ENCODE measurements around the gene SLC19A1. TPM values are rescaled to one million over a fixed set of nuclear protein-coding genes. Genes with fewer than 3 reads are reported as not detected.

The SLC19A1 gene
- total RNA-seq, 1 experiment from 2014 or later, result 4.3 TPM

- H3K79me2 ChIP-seq (ENCODE audit: low read length), result no peaks in the 10 kb centered on the region
- no peaks in the 10 kb centered on the region for H3K9me3 ChIP-seq (ENCODE audit: low read length)
- H3K4me1 ChIP-seq (ENCODE audit: low read length), result no peaks in the 10 kb centered on the region
- H3K9me2 ChIP-seq (replicated peaks; ENCODE audit: insufficient read depth, low read length), result no peaks in the 10 kb centered on the region
- DNase-seq, result no peak
- no peak overlapping the region for H3K27ac ChIP-seq (ENCODE audit: low read length)
- no peak overlapping the region for H2AFZ ChIP-seq (ENCODE audit: low read length)
- no peaks in the 10 kb centered on the region for H3K36me3 ChIP-seq (ENCODE audit: insufficient read depth, low read length)
- H3K27me3 ChIP-seq (ENCODE audit: low read length), result no peaks in the 10 kb centered on the region
- no peak overlapping the region for H3K9ac ChIP-seq (ENCODE audit: low read length)
- no peaks in the 10 kb centered on the region for H4K20me1 ChIP-seq (ENCODE audit: insufficient read depth, low read depth, low read length)
- H3K4me2 ChIP-seq (ENCODE audit: low read depth, low read length, poor library complexity, severe bottlenecking), result no peak overlapping the region
- H3K4me3 ChIP-seq (ENCODE audit: low read length), result no peak overlapping the region
These were observed 36.7 kb upstream of the SLC19A1 start for GRCh38 chr21:45578811-45579381.

GRCh38 chr21:45578176-45578801, 36.0 kb upstream of the SLC19A1 start:
- H2AFZ ChIP-seq (ENCODE audit: low read length), result no peak overlapping the region

GRCh38 chr21:45577801-45578175, 35.5 kb upstream of the SLC19A1 start:
- H3K4me2 ChIP-seq (ENCODE audit: low read depth, low read length, poor library complexity, severe bottlenecking), result no peak overlapping the region
- H4K20me1 ChIP-seq (ENCODE audit: insufficient read depth, low read depth, low read length), result no peaks in the 10 kb centered on the region
- no peaks in the 10 kb centered on the region for H3K36me3 ChIP-seq (ENCODE audit: insufficient read depth, low read length)
- no peak overlapping the region for H2AFZ ChIP-seq (ENCODE audit: low read length)
- H3K4me3 ChIP-seq (ENCODE audit: low read length), result no peak overlapping the region
- no peak overlapping the region for H3K27ac ChIP-seq (ENCODE audit: low read length)
- DNase-seq, result no peak
- H3K4me1 ChIP-seq (ENCODE audit: low read length), result no peaks in the 10 kb centered on the region
- no peak overlapping the region for H3K9ac ChIP-seq (ENCODE audit: low read length)
- H3K9me2 ChIP-seq (replicated peaks; ENCODE audit: insufficient read depth, low read length), result no peaks in the 10 kb centered on the region
- H3K9me3 ChIP-seq (ENCODE audit: low read length), result no peaks in the 10 kb centered on the region
- H3K79me2 ChIP-seq (ENCODE audit: low read length), result no peaks in the 10 kb centered on the region
- no peaks in the 10 kb centered on the region for H3K27me3 ChIP-seq (ENCODE audit: low read length)

More at GRCh38 chr21:45578176-45578801, 36.0 kb upstream of the SLC19A1 start:
- Histone ChIP-seq H3K36me3 (ENCODE audit: insufficient read depth, low read length) (no peaks in the 10 kb centered on the region), H3K79me2 (ENCODE audit: low read length) (no peaks in the 10 kb centered on the region), H3K27me3 (ENCODE audit: low read length) (no peaks in the 10 kb centered on the region), H3K9me3 (ENCODE audit: low read length) (no peaks in the 10 kb centered on the region), H3K9me2 (replicated peaks; ENCODE audit: insufficient read depth, low read length) (no peaks in the 10 kb centered on the region), H3K4me1 (ENCODE audit: low read length) (no peaks in the 10 kb centered on the region), H3K4me3 (ENCODE audit: low read length) (no peak overlapping the region), H3K4me2 (ENCODE audit: low read depth, low read length, poor library complexity, severe bottlenecking) (no peak overlapping the region), H3K27ac (ENCODE audit: low read length) (no peak overlapping the region), H3K9ac (ENCODE audit: low read length) (no peak overlapping the region), H4K20me1 (ENCODE audit: insufficient read depth, low read depth, low read length) (no peaks in the 10 kb centered on the region)
- no peak for DNase-seq

- Histone ChIP-seq H3K9me3 (ENCODE audit: low read length) (no peaks in the 10 kb centered on the region), H3K4me3 (ENCODE audit: low read length) (no peak overlapping the region), H3K9ac (ENCODE audit: low read length) (no peak overlapping the region), H3K27ac (ENCODE audit: low read length) (no peak overlapping the region), H3K27me3 (ENCODE audit: low read length) (no peaks in the 10 kb centered on the region), H3K36me3 (ENCODE audit: insufficient read depth, low read length) (no peaks in the 10 kb centered on the region), H2AFZ (ENCODE audit: low read length) (no peak overlapping the region), H4K20me1 (ENCODE audit: insufficient read depth, low read depth, low read length) (no peaks in the 10 kb centered on the region), H3K4me1 (ENCODE audit: low read length) (no peaks in the 10 kb centered on the region), H3K9me2 (replicated peaks; ENCODE audit: insufficient read depth, low read length) (no peaks in the 10 kb centered on the region), H3K4me2 (ENCODE audit: low read depth, low read length, poor library complexity, severe bottlenecking) (no peak overlapping the region), H3K79me2 (ENCODE audit: low read length) (no peaks in the 10 kb centered on the region)
- DNase-seq, result no peak
These were observed 34.8 kb upstream of the SLC19A1 start for GRCh38 chr21:45576838-45577737.

GRCh38 chr21:45575993-45576837, 34.0 kb upstream of the SLC19A1 start:
- H2AFZ ChIP-seq (ENCODE audit: low read length), result no peak overlapping the region
- no peak overlapping the region for H3K4me2 ChIP-seq (ENCODE audit: low read depth, low read length, poor library complexity, severe bottlenecking)
- no peaks in the 10 kb centered on the region for H3K36me3 ChIP-seq (ENCODE audit: insufficient read depth, low read length)
- H3K9me2 ChIP-seq (replicated peaks; ENCODE audit: insufficient read depth, low read length), result no peaks in the 10 kb centered on the region
- H3K4me3 ChIP-seq (ENCODE audit: low read length), result no peak overlapping the region
- DNase-seq, result no peak
- H3K27me3 ChIP-seq (ENCODE audit: low read length), result no peaks in the 10 kb centered on the region
- no peak overlapping the region for H3K27ac ChIP-seq (ENCODE audit: low read length)
- H3K4me1 ChIP-seq (ENCODE audit: low read length), result no peaks in the 10 kb centered on the region
- no peaks in the 10 kb centered on the region for H3K79me2 ChIP-seq (ENCODE audit: low read length)
- H3K9me3 ChIP-seq (ENCODE audit: low read length), result no peaks in the 10 kb centered on the region
- H3K9ac ChIP-seq (ENCODE audit: low read length), result no peak overlapping the region
- no peaks in the 10 kb centered on the region for H4K20me1 ChIP-seq (ENCODE audit: insufficient read depth, low read depth, low read length)

GRCh38 chr21:45575304-45575992, 33.2 kb upstream of the SLC19A1 start:
- H3K79me2 ChIP-seq (ENCODE audit: low read length), result no peaks in the 10 kb centered on the region
- no peak overlapping the region for H3K27ac ChIP-seq (ENCODE audit: low read length)
- H3K27me3 ChIP-seq (ENCODE audit: low read length), result no peaks in the 10 kb centered on the region
- H3K9ac ChIP-seq (ENCODE audit: low read length), result no peak overlapping the region
- no peak for DNase-seq
- H3K9me3 ChIP-seq (ENCODE audit: low read length), result no peaks in the 10 kb centered on the region
- H4K20me1 ChIP-seq (ENCODE audit: insufficient read depth, low read depth, low read length), result no peaks in the 10 kb centered on the region
- no peaks in the 10 kb centered on the region for H3K36me3 ChIP-seq (ENCODE audit: insufficient read depth, low read length)
- no peaks in the 10 kb centered on the region for H3K9me2 ChIP-seq (replicated peaks; ENCODE audit: insufficient read depth, low read length)
- no peaks in the 10 kb centered on the region for H3K4me1 ChIP-seq (ENCODE audit: low read length)
- H2AFZ ChIP-seq (ENCODE audit: low read length), result no peak overlapping the region
- no peak overlapping the region for H3K4me3 ChIP-seq (ENCODE audit: low read length)
- H3K4me2 ChIP-seq (ENCODE audit: low read depth, low read length, poor library complexity, severe bottlenecking), result no peak overlapping the region

- H3K4me2 ChIP-seq (ENCODE audit: low read depth, low read length, poor library complexity, severe bottlenecking), result no peak overlapping the region
These were observed 32.5 kb upstream of the SLC19A1 start for GRCh38 chr21:45574691-45575090.

More at GRCh38 chr21:45574691-45575090, 32.5 kb upstream of the SLC19A1 start:
- Histone ChIP-seq H3K9me3 (ENCODE audit: low read length) (no peaks in the 10 kb centered on the region), H3K9ac (ENCODE audit: low read length) (no peak overlapping the region), H3K79me2 (ENCODE audit: low read length) (no peaks in the 10 kb centered on the region), H3K9me2 (replicated peaks; ENCODE audit: insufficient read depth, low read length) (no peaks in the 10 kb centered on the region), H3K4me1 (ENCODE audit: low read length) (no peaks in the 10 kb centered on the region), H2AFZ (ENCODE audit: low read length) (no peak overlapping the region), H3K4me3 (ENCODE audit: low read length) (no peak overlapping the region), H4K20me1 (ENCODE audit: insufficient read depth, low read depth, low read length) (no peaks in the 10 kb centered on the region), H3K36me3 (ENCODE audit: insufficient read depth, low read length) (no peaks in the 10 kb centered on the region), H3K27ac (ENCODE audit: low read length) (no peak overlapping the region), H3K27me3 (ENCODE audit: low read length) (no peaks in the 10 kb centered on the region)
- DNase-seq, result no peak

Measured in Karpas-422 (cell line).